ENCODE data around the gene IFI27L2.

IFI27L2 gene

DNA sequence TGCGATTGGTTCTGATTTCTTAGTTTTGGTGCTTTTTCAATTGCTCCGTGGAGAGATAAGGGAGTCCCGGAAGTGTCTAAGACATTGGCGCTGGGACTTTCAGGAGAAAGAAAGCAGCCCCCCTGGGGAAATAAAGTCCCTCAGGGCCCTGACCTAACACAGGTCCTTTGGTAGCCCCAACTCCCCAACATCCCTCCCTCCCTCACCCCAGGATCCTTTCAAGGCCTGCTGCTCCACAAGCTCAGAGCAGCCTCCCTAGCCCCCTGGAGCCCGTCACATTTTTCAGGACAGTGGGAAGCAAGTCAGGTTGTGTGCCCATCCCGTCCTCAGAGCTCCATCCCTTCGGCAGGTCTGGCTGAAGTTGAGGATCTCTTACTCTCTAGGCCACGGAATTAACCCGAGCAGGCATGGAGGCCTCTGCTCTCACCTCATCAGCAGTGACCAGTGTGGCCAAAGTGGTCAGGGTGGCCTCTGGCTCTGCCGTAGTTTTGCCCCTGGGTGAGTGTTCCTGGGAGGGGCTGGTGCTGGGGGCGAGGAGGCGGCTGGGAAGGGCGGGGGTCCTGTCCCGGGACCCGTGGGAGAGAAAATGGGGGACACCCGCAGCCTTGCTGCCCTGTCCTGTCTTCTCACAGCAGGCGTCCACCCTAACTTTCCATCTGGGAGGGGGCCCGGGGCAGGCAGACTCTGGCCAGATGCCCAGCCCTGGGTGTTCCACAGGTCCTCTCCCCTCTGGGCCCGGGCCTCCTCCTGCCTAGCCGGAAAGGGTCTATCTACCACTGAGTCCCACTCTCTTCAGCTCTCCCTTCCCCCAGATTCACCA lies 17.9 kb downstream of the IFI27L2 start:
- TF ChIP-seq, protein P1, sequence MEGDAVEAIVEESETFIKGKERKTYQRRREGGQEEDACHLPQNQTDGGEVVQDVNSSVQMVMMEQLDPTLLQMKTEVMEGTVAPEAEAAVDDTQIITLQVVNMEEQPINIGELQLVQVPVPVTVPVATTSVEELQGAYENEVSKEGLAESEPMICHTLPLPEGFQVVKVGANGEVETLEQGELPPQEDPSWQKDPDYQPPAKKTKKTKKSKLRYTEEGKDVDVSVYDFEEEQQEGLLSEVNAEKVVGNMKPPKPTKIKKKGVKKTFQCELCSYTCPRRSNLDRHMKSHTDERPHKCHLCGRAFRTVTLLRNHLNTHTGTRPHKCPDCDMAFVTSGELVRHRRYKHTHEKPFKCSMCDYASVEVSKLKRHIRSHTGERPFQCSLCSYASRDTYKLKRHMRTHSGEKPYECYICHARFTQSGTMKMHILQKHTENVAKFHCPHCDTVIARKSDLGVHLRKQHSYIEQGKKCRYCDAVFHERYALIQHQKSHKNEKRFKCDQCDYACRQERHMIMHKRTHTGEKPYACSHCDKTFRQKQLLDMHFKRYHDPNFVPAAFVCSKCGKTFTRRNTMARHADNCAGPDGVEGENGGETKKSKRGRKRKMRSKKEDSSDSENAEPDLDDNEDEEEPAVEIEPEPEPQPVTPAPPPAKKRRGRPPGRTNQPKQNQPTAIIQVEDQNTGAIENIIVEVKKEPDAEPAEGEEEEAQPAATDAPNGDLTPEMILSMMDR (IDR thresholded peaks at IDR 0.05; ENCODE audit: low read depth, low read length) = no peak
- no peak for DNase-seq (ENCODE audit: extremely low read depth, low read depth)

- TF ChIP-seq, protein P1 (IDR thresholded peaks at IDR 0.05; ENCODE audit: low read depth, low read length) = no peak
- peak; percentile 54 for DNase-seq (ENCODE audit: extremely low read depth, low read depth)
Observed at GRCh38 chr14:94110552-94111181, 18.7 kb downstream of the IFI27L2 start, which contains the start of gene IFI27. Gene IFI27, plus strand, starts transcription at chr14:94110736.

DNA sequence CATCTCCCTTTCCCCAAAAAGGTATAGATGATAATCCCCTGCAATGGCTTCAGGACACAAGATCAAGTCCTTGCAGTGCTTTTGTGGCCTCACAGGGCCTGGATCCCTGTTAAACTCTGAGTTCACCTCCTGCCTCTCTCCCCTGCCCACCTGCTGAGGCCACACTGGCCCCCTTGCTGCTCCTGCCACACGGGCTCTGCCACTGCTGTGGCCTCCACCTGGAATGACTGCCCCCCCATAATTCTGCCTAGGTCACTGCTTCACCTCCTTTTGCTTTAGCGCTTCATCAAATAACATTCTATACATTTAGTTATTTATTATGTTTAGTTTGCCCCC lies 19.5 kb downstream of the IFI27L2 start:
- TF ChIP-seq, protein P1 (IDR thresholded peaks at IDR 0.05; ENCODE audit: low read depth, low read length) = no peak
- no peak for DNase-seq (ENCODE audit: extremely low read depth, low read depth)

- TF ChIP-seq, protein P1 (IDR thresholded peaks at IDR 0.05; ENCODE audit: low read depth, low read length) = no peak
- no peak for DNase-seq (ENCODE audit: extremely low read depth, low read depth)
Observed at GRCh38 chr14:94104731-94105130, 24.7 kb downstream of the IFI27L2 start.

DNA sequence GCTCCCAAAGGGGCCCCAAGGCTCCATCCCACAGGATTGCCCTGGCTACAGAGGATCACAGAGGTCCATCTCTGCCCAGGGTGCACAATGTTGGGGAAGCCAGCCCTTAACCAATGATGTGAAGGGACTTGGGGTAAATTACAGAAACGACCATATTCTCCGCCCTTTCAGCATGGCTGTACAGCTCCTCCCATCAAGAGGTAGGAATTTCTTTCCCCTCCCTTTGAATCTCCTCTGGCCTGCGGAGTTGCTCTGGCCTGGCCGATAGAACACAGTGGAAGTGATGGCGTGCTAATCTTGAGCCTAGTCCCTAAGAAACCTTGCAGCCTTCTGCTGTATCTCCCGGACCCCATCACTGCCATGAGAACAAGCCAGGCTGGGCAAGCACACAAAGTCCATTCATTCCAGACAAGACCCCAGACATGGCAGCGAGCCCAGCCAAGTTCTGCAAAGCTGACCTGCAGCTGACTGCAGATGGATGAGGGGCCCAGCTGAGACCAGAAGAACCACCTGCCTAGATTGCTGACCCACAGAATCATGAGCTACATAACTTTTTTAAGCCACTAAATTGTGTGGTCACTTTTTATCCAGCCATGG lies 25.8 kb downstream of the IFI27L2 start:
- DNase-seq (ENCODE audit: extremely low read depth, low read depth) = no peak
- TF ChIP-seq, protein P1 (IDR thresholded peaks at IDR 0.05; ENCODE audit: low read depth, low read length) = no peak

DNA sequence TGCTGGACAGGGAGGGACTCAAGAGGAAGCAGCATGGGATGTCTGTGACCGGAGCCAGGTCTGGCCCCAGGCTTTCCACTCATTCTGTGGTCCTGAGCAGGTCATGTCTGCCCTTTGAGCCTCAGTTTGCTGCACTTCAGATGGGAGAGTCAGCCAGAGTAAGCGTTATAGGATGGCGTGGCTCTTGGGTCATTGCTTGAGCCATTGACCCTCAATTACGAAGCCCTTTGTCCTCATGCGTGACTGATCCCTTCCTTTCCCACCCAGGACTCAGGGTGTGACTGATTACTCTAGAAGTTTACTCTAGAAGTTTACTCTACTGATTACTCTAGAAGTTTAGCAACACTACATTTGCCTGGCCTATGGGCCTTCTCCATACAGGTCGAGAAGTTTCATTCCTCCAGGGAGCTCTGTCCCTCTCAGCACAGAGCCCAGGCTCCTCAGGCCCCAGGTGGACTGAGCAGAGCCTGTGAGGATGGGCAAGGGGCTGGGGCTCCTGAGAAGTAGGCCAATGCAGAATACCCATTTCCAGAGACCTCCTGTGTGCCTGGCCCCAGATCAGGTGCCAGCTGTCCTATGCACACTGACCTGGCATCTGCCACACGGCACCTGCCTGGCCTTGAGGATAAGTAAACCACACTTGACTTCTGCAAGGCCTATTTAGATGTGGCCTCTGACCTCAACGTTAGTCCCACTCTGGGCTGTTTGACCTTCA lies 26.5 kb downstream of the IFI27L2 start:
- DNase-seq (ENCODE audit: extremely low read depth, low read depth) = no peak
- TF ChIP-seq, protein P1 (IDR thresholded peaks at IDR 0.05; ENCODE audit: low read depth, low read length) = no peak

Data from AG09319 (cell line).